NCI-H2107 (cell line): ENCODE results near the gene RBPJ.
A peak's percentile ranks its signal among the peaks of the same experiment; 100 is the strongest.

ENCODE experiments used
- DNase-seq: peaks from one replicate; lab custom pipeline; 2025; lab: John Stamatoyannopoulos, UW

RBPJ gene

DNA sequence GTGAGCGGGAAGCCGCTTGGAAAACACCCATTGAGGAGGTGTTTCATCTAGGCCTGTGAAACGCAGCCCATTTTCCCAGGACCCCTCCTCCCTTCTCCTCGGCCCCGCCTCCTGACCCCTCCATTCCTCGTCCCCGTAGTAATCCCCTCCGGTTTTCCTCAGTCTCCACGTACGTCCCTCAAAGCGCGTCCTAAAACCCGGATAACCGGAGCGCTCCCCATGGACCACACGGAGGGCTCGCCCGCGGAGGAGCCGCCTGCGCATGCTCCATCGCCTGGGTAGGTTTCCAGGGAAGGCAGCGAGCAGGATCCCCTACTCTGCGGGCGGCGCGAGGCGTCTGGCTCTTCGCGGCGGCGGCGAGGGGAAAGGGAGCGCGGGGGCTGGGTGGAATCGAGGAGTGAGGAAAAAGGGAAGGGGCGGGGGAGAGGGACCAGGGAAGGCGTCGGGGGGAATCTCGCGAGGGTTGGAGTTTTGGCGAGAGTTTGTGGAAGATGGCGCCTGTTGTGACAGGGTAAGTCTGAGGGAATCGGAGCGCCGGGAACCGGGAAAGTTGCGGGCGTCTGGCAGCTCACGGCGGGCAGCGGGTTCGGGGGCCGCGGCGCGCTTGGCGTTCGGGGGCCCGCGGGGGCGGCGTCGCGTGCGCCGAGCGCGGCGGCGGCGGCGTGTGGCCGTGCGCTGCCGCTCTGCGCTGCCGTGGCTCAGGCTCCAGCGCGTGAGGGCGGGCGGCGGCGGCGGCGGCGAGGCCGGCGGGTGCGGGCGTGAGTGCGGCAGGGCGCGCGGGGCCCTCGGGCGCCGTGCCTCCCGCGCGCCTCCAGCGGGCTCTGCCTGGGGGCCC lies at the start of gene RBPJ:
TSS of gene RBPJ (plus strand) at position 477 of the 835 bp plus-strand sequence. CDS start at position 492, 15 bp downstream.
- peak; percentile 76 for DNase-seq

- DNase-seq, result no peak
These were observed 49.1 kb upstream of the RBPJ start for GRCh38 chr4:26271703-26272102.

DNA sequence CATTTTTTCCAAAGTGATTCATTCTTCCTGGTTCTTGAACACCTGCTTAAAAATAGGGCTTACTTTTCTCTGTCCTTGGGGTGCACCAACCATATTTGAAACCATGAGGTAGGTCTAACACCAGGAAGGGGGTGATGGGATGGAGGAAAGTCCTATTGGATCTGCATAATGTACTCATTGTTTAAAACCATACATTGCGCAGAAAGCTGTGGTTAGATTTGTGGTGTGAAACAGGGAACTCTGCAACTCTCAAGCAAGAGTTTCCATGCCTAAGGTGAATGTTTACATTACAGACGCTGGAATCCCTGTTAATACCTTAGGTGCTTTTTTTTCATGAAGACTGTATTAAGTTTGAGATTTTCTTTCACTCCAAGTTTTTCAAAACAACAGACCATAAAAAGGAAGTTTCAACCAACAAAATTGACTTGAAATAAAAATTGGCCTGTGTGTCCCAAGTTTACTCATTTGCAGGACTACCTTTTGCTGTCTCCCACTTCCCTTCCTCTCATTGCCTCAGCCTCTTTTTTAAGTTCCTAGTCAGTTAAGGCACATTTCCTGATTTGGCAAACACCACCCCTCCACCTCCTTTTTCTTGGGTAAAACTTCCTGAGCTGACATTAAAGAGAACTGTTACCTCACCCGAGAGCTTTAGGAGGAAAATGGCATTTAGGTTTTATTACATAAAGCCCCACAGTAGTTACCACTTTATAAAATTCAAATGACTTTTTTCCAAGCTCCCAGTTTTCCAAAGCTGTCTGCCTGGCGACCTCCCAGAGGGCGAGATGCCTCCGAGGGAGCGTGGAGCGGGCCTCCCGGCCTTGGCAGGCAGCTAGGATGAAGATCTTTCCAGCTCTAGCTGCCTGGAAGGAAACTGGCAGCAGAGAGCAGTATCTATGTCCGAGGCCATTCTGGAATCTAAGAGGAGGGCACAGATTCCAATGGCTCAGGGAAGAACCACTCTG lies 47.9 kb upstream of the RBPJ start:
- no peak for DNase-seq

- DNase-seq, result no peak
These were observed 47.2 kb upstream of the RBPJ start for GRCh38 chr4:26273616-26273980.

DNA sequence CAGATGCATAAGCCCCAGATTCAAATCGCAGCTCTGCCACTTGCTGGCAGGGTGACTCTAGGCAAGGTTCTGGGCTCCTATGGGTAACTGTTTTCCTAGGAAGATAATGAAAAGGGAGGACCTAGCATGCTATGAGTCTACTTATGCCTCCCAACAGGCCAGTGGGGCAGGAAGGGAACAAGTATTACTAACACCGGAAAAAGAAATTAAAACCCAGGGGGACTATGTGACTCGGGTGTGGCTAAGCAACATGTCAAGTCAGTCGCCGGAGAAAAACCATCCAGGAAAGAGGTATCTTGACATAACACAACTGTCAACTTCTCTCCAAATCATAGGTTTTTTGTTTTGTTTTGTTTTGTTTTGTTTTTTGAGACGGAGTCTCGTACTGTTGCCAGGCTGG lies 45.5 kb upstream of the RBPJ start:
- no peak for DNase-seq

- no peak for DNase-seq
These were observed 41.4 kb upstream of the RBPJ start for GRCh38 chr4:26279446-26279845.

DNA sequence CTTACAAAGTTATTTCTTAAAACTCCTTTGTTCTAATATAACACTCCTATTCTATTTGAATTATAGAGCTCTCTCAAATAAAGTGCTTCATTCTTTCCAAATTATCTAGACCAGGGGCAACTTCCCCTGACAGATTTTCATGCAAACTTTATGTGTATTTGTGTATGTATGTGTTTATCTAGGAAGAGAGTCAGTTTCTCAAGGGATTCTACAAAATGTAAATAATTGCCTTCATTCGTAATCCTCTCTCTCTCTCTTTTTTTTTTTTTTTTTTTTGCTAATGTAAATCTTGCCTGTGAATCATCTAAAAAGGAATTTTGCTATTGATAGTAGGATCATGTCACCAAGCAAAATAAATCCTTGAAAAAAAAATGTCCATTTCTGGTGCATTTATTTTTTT lies 38.9 kb upstream of the RBPJ start:
- no peak for DNase-seq

- DNase-seq, result no peak
These were observed 36.3 kb upstream of the RBPJ start for GRCh38 chr4:26284536-26284935.

DNA sequence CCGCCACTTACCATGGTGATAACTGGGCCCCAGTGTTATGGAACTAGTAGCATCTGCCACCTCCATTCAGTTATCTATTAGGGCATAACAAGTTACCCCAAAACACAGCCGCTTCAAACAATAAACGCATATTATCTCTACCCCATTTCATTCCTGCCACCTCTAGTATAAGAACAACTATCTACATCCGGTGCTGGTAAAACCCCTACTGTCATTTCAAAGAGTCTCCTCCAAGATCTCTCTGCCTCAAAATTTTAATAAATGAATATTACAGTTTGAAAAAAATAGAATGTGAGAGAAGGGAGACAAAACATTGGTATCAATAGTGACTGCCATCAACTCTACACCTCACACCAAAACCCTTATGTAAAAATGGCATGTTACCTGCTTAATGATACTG lies 35.5 kb upstream of the RBPJ start:
- DNase-seq, result no peak

- DNase-seq, result no peak
These were observed 33.1 kb upstream of the RBPJ start for GRCh38 chr4:26287756-26288155.

- DNase-seq, result no peak
These were observed 32.4 kb upstream of the RBPJ start for GRCh38 chr4:26288355-26288909.

- peak; percentile 0 for DNase-seq
These were observed 31.4 kb upstream of the RBPJ start for GRCh38 chr4:26289401-26289800.

DNA sequence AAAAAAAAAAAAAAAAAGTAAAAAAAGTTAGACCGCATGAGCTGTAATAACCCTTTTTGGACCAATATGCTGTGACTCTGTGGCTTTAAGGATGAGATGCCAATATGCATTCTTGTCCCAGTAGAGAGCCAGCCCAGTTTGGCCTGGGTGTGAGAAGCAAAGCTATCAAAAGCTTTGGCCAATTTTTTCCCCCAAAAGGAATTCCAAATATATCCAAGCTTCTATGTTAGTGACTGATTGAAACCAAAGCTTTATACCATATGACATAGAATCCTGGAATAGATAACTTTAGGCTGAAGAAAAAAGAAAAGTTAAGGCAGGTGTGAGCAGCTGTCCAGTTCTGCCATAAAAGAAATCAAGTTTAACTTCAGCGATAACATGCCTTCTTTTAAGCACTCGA lies 30.5 kb upstream of the RBPJ start:
- no peak for DNase-seq

DNA sequence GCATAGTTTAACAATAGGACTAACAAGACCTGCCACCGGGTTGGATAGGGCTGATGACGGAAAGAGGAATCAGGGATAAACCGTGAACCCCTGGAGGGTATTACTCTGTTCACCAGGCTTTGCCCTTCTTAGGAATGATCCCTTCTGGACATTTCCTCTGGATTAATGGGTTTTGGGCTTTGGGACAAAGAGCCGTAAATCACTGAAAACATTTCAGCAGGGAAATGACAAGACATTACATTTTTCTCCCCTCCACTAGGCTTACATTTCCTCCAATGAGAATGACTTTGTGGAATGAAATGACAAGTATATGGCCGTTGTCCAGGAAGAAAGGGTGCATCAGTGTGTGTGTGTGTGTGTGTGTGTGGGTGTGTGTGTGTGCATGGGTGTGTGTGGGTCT lies 25.9 kb upstream of the RBPJ start:
- DNase-seq, result no peak

- DNase-seq, result no peak
These were observed 24.8 kb upstream of the RBPJ start for GRCh38 chr4:26296021-26296420.

- no peak for DNase-seq
These were observed 24.3 kb upstream of the RBPJ start for GRCh38 chr4:26296514-26296913.

- DNase-seq, result no peak
These were observed 23.6 kb upstream of the RBPJ start for GRCh38 chr4:26297219-26297618.

DNA sequence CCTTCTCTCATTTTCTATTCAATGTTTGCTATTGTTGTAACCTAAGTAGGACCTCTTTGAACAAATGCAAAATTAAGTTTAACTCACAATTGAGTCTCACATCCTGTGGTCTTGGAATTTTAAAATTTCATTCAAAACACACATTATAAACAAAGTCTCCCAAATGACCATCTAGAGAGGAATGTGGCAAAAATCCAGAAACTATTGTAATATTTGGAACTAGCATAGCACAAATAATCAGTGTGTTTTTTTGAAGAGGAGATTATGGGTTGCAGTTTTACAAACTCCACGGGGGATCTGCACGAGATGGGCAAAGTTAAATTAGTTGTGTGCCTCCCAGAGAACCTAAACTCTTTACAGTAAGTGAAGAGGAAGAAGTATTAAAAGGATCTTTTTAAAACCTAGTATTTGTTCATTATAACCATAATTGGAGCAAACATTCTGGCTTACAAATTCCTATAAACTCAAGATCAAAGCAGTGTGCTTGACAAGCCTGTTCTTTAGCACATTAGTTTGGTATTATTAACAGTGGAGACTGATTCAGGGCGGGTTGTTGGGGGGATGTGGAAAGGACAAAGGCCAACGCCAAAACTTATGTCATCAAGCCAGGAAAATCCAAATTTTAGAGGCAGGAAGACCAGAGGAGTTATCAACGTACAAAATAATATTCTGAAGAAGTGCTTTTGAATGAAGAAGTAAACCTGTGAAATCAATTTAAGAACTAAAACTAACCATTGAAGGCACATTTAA lies 22.4 kb upstream of the RBPJ start:
- DNase-seq, result no peak

DNA sequence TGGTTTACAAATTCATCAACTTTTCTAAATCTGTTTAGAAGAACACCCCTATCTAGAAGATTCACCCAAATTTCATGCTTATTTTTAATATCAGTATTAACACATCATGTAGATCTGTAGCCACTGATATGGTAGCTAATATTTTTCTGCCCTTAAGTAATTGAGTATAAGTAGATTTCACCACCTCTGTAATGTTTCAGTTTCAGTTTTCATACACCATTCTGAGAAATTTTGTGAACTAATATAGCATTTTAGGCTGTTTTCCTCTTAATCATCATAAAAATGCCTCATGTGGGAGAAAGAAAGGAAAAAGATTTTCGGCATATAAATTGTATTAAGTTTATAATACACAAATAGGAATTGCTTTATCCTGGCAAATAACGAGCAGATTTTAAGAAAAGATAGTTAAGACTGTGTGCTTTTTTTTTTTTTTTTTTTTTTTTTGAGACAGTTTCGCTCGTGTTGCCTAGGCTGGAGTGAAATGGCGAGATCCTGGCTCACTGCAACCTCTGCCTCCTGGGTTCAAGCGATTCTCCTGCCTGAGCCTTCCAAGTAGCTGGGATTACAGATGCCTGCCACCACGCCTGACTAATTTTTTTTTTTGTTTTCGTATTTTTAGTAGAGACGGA lies 21.4 kb upstream of the RBPJ start:
- no peak for DNase-seq

- no peak for DNase-seq
These were observed 20.2 kb upstream of the RBPJ start for GRCh38 chr4:26300314-26301307.
